ENCODE measurements around the gene ATP10A. TPM values are rescaled to one million over a fixed set of nuclear protein-coding genes. Genes with fewer than 3 reads are reported as not detected.

The ATP10A gene
- total and polyA plus RNA-seq, 11 donors, result 0.53 to 3.3 (median 1.0) TPM

DNA sequence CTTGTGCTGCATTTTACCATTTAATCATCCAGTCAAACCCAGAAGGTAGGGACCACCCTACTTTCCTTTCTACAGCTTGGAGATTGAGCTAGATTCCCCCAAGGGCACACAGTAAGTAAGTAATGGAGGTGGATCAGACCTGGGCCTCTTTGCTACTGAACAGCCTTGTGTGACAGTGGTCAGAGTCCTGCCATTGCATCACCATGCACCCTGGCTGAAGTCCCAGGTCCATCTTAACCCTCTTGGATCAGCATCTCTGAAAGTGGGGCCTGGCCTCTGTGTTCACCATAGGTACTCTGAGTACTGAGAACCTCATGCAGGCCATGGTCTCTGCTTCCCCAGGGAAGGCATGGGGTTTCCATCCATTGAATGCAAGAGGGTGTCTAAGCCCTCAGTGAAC lies 34.5 kb upstream of the ATP10A start:
- no peak for ATAC-seq

DNA sequence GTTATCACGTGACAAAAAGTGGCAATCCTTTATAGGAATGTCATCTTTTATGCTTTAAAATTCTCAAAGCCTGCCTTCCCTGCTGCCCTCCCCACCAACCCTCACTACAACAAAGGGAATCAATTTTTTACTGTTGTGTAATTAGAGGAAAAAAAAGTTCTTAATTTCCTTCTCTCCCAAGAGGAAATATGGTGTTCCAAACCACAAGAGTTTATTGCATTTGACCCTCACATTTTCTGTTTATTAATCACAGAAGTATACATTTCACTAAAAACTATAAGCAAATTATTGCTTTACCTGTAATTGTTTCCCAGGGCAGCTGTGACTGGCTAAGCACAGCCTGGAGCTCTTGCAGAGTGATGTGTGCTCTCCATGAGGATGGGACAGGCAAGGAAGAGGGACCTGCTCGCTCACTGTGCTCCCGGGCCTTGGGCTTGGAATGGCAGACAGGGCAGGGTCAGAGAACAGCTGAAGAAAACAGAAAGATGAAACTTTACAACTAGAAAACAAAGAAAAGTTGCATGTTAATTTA lies 31.3 kb upstream of the ATP10A start:
- H3K36me3 ChIP-seq, result no peaks in the 10 kb centered on the region
- WGBS, 4 donors, result 75 to 86% (median 81%) methylated on average over 3 of the region's 3 CpGs
- DNase-seq (no peak), ATAC-seq (no peak)
- no peaks in the 10 kb centered on the region for H3K4me1 ChIP-seq
- H3K27me3 ChIP-seq, result no peaks in the 10 kb centered on the region
- no peak overlapping the region for H3K27ac ChIP-seq
- intact Hi-C loops (cut with DNase I), result no loop called here
- peaks cover 0 to 6% (median 0%) of the 10 kb centered on the region in 12 donors for H3K9me3 ChIP-seq
- no peak for TF ChIP-seq POLR2A (IDR thresholded peaks at IDR 0.05)
- TF ChIP-seq, protein P1, sequence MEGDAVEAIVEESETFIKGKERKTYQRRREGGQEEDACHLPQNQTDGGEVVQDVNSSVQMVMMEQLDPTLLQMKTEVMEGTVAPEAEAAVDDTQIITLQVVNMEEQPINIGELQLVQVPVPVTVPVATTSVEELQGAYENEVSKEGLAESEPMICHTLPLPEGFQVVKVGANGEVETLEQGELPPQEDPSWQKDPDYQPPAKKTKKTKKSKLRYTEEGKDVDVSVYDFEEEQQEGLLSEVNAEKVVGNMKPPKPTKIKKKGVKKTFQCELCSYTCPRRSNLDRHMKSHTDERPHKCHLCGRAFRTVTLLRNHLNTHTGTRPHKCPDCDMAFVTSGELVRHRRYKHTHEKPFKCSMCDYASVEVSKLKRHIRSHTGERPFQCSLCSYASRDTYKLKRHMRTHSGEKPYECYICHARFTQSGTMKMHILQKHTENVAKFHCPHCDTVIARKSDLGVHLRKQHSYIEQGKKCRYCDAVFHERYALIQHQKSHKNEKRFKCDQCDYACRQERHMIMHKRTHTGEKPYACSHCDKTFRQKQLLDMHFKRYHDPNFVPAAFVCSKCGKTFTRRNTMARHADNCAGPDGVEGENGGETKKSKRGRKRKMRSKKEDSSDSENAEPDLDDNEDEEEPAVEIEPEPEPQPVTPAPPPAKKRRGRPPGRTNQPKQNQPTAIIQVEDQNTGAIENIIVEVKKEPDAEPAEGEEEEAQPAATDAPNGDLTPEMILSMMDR (IDR thresholded peaks at IDR 0.05), result no peak
- no peak overlapping the region for H3K4me3 ChIP-seq

More for the DNA sequence above, 34.5 kb upstream of the ATP10A start:
- Histone ChIP-seq H3K9me3 (peaks cover 0 to 6% (median 0%) of the 10 kb centered on the region in 12 donors), H3K36me3 (no peaks in the 10 kb centered on the region), H3K4me1 (no peaks in the 10 kb centered on the region), H3K4me3 (no peak overlapping the region), H3K27me3 (no peaks in the 10 kb centered on the region), H3K27ac (no peak overlapping the region)
- TF ChIP-seq, protein P1 (IDR thresholded peaks at IDR 0.05), result no peak
- DNase-seq, result no peak
- intact Hi-C loops (cut with DNase I), result no loop called here

DNA sequence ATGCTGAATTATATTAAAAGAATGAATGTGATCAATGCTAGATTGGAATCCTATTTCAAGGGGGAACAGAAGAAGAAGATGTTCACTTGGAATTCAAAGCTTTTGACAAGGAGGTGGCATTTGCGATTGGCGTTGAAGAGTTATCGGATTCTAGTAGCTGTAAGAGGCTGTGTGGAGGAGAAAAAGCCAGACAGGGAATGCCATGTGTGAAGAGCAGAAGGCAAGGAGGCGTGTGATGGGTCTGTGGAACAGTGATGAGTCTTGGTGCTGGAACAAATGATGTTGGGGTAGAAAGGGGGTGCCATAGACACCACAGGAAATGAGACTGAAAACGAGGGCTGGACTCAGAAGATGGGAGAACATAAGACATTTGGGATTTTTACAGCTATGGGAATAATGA lies 30.5 kb upstream of the ATP10A start:
- Histone ChIP-seq H3K4me3 (no peak overlapping the region), H3K27ac (no peak overlapping the region), H3K27me3 (no peaks in the 10 kb centered on the region), H3K9me3 (peaks cover 0 to 6% (median 0%) of the 10 kb centered on the region in 12 donors), H3K36me3 (no peaks in the 10 kb centered on the region), H3K4me1 (no peaks in the 10 kb centered on the region)
- no peak for TF ChIP-seq POLR2A (IDR thresholded peaks at IDR 0.05)
- TF ChIP-seq, protein P1 (IDR thresholded peaks at IDR 0.05), result no peak
- intact Hi-C loops (cut with DNase I), result no loop called here
- 78 to 81% (median 79%) methylated on average over 5 of the region's 5 CpGs for WGBS, 4 donors
- ATAC-seq (no peak), DNase-seq (no peak)

DNA sequence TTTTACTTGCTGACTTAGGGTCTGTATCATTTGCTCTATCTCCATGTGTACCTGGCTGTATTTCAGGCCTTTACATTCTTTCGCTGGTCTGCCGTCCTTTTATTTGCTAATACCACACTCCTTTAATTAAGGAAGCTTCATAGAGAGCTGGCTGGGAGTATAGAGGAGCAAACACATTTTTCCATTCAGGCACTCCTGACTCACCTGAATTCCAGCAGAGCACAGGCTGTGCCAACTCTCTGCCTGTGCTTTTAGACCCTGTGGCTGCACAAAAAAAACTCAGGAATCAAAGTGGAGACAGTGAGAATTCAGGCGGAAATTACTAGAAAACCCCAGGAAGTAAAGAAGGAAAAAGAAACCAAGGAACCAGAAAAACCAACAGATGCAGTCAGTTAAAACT lies 29.0 kb upstream of the ATP10A start:
- H3K4me3 ChIP-seq, result no peak overlapping the region
- no peaks in the 10 kb centered on the region for H3K4me1 ChIP-seq
- H3K27ac ChIP-seq, result no peak overlapping the region
- TF ChIP-seq, protein P1 (IDR thresholded peaks at IDR 0.05), result no peak
- TF ChIP-seq POLR2A (IDR thresholded peaks at IDR 0.05), result no peak
- peaks cover 0 to 6% (median 0%) of the 10 kb centered on the region in 12 donors for H3K9me3 ChIP-seq
- intact Hi-C loops (cut with DNase I), result no loop called here
- WGBS, 4 donors, result 59 to 73% (median 61%) methylated on average over 3 of the region's 3 CpGs
- no peak for DNase-seq
- no peaks in the 10 kb centered on the region for H3K27me3 ChIP-seq
- no peaks in the 10 kb centered on the region for H3K36me3 ChIP-seq
- no peak for ATAC-seq

Measured in heart left ventricle (tissue), 16 donors.